ENCODE data around the gene FAM200C. TPM values are rescaled to one million over a fixed set of nuclear protein-coding genes. Genes with fewer than 3 reads are reported as not detected.

Gene FAM200C
- total RNA-seq, 1 experiment from 2014 or later, result 1.5 TPM

DNA sequence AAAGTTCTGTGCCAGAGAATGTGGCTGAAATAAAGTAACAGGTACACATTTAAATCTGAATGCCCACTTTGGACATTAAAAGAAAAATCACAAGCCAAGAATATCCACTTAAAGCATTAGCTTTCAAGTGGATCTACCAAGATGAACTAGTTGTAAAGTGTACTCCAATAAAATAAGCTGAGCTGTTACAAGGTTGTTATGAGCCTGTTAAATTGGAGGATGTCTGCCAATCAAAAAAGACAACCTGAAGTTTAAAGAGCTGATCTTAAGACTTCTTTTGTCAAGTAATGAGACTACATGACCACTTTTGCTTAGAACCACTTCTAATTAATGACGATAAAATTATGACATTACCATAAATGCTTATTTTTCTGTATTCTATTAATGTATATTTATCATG, 2.4 kb downstream of the FAM200C start:
- TF ChIP-seq EZH2 (IDR thresholded peaks at IDR 0.05; ENCODE audit: low read length, unreplicated experiment) (no peak), CTCF (conservative IDR thresholded peaks at IDR 0.05; ENCODE audit: low read depth, low read length) (no peak), EZH2phosphoT487 (IDR thresholded peaks at IDR 0.05; ENCODE audit: borderline replicate concordance, low read length) (no peak)
- Histone ChIP-seq H3K79me2 (ENCODE audit: low read length) (peaks cover 29% of the 10 kb centered on the region), H3K27ac (ENCODE audit: low read length) (no peak overlapping the region), H3K27me3 (ENCODE audit: low read length) (no peaks in the 10 kb centered on the region), H3K4me1 (ENCODE audit: insufficient read depth, low read length) (peaks cover 14% of the 10 kb centered on the region), H3K9me2 (replicated peaks; ENCODE audit: low read length) (no peaks in the 10 kb centered on the region), H3K9ac (ENCODE audit: low read length) (no peak overlapping the region), H3K4me3 (ENCODE audit: low read length) (no peak overlapping the region), H3K9me3 (ENCODE audit: low read length) (no peaks in the 10 kb centered on the region), H3F3A (ENCODE audit: low read length, unreplicated experiment) (no peaks in the 10 kb centered on the region), H2AFZ (ENCODE audit: low read length) (no peak overlapping the region), H4K20me1 (ENCODE audit: low read length) (no peaks in the 10 kb centered on the region), H3K36me3 (ENCODE audit: low read depth, low read length) (peaks cover 12% of the 10 kb centered on the region), H3K4me2 (ENCODE audit: low read length) (peak overlapping the region; percentile 0; the same call in 1 of the 2 replicates)
- BruUV-seq (replicated peaks), result no TSS peak
- ATAC-seq (no peak), DNase-seq (no peak)
- intact Hi-C loops (cut with micrococcal nuclease), result no loop called here
- POLR2A ChIA-PET (ENCODE audit: unreplicated experiment), result interaction anchor here (0.7 kb wide), 1 partner anchor 30 kb away, joined by 7 read pairs; no protein-coding TSS in a partner anchor
- CTCF ChIA-PET, result no interaction called here

GRCh38 chr5:160395111-160395510, 4.7 kb downstream of the FAM200C start:
- Histone ChIP-seq H3K36me3 (ENCODE audit: low read depth, low read length) (no peaks in the 10 kb centered on the region), H3K4me1 (ENCODE audit: insufficient read depth, low read length) (peaks cover 9% of the 10 kb centered on the region), H2AFZ (ENCODE audit: low read length) (no peak overlapping the region), H3F3A (ENCODE audit: low read length, unreplicated experiment) (no peaks in the 10 kb centered on the region), H4K20me1 (ENCODE audit: low read length) (no peaks in the 10 kb centered on the region), H3K4me3 (ENCODE audit: low read length) (no peak overlapping the region), H3K4me2 (ENCODE audit: low read length) (no peak overlapping the region), H3K9ac (ENCODE audit: low read length) (no peak overlapping the region), H3K9me3 (ENCODE audit: low read length) (no peaks in the 10 kb centered on the region), H3K79me2 (ENCODE audit: low read length) (peaks cover 29% of the 10 kb centered on the region), H3K27me3 (ENCODE audit: low read length) (no peaks in the 10 kb centered on the region), H3K9me2 (replicated peaks; ENCODE audit: low read length) (no peaks in the 10 kb centered on the region), H3K27ac (ENCODE audit: low read length) (no peak overlapping the region)
- TF ChIP-seq CTCF (conservative IDR thresholded peaks at IDR 0.05; ENCODE audit: low read depth, low read length) (no peak), EZH2phosphoT487 (IDR thresholded peaks at IDR 0.05; ENCODE audit: borderline replicate concordance, low read length) (no peak), EZH2 (IDR thresholded peaks at IDR 0.05; ENCODE audit: low read length, unreplicated experiment) (no peak)
- POLR2A ChIA-PET (ENCODE audit: unreplicated experiment), result no interaction called here
- CTCF ChIA-PET, result no interaction called here
- ATAC-seq (no peak), DNase-seq (no peak)
- BruUV-seq (replicated peaks), result no TSS peak
- intact Hi-C loops (cut with micrococcal nuclease), result no loop called here
